Breast epithelium (tissue), 3 donors: Measurements from ENCODE around the gene BRPF3.

Experiments used
- POLR2A ChIP-seq: fragments of 450-650 bp; IDR thresholded peaks from one replicate; pipeline ENCODE4 v1.6.1; 2016; ENCODE audit warnings: antibody characterized with exemption, mild to moderate bottlenecking, moderate library complexity
- POLR2AphosphoS5 ChIP-seq, 3 donors: sonication (generic); formaldehyde crosslinking; IDR thresholded peaks; one replicate each; pipeline ENCODE4 v1.6.1; 2017; ENCODE audit warnings: antibody characterized with exemption in 3 of 3
- TF ChIP-seq, protein P1 (sequence below), 3 donors: fragments of 450-650 bp; IDR thresholded peaks; one replicate each; pipeline ENCODE4 v1.5.1; 2016 to 2017; ENCODE audit warnings: antibody characterized with exemption in 3 of 3, mild to moderate bottlenecking in 3 of 3, moderate library complexity in 3 of 3

- TF ChIP-seq, protein P1, sequence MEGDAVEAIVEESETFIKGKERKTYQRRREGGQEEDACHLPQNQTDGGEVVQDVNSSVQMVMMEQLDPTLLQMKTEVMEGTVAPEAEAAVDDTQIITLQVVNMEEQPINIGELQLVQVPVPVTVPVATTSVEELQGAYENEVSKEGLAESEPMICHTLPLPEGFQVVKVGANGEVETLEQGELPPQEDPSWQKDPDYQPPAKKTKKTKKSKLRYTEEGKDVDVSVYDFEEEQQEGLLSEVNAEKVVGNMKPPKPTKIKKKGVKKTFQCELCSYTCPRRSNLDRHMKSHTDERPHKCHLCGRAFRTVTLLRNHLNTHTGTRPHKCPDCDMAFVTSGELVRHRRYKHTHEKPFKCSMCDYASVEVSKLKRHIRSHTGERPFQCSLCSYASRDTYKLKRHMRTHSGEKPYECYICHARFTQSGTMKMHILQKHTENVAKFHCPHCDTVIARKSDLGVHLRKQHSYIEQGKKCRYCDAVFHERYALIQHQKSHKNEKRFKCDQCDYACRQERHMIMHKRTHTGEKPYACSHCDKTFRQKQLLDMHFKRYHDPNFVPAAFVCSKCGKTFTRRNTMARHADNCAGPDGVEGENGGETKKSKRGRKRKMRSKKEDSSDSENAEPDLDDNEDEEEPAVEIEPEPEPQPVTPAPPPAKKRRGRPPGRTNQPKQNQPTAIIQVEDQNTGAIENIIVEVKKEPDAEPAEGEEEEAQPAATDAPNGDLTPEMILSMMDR (IDR thresholded peaks at IDR 0.05): no peak
- no peak for TF ChIP-seq POLR2AphosphoS5 (IDR thresholded peaks at IDR 0.05)
- no peak for TF ChIP-seq POLR2A
Observed at GRCh38 chr6:36171573-36171972, 25.0 kb upstream of the BRPF3 start.
